Ovary (tissue), 9 donors: ENCODE data around the gene CRYBB2. TPM values are rescaled to one million over a fixed set of nuclear protein-coding genes. Genes with fewer than 3 reads are reported as not detected.
"Not testable (repeated sequence)": the region's sequence is repeated elsewhere in the genome, so short reads cannot be mapped to it uniquely, and the experiment has no call there.

ENCODE experiments used
- DNase-seq, 5 donors: peaks; one replicate each; pipeline ENCODE4 v3.0.0-alpha.2; 2019 to 2020
- H3K27ac ChIP-seq, 2 donors: fragments of 200-600 bp; one replicate each; pipeline versions ENCODE4 v1.5.1 to v1.8.0; 2019 to 2022
- H3K27me3 ChIP-seq: fragments of 200-600 bp; one replicate; pipeline ENCODE4 v1.8.0; 2022
- H3K36me3 ChIP-seq: fragments of 200-600 bp; sonication (generic); one replicate; pipeline ENCODE4 v1.5.1; 2019
- H3K4me1 ChIP-seq: one replicate; pipeline ENCODE4 v1.8.1; 2013; ENCODE audit warnings: mild to moderate bottlenecking, moderate library complexity; ENCODE audit not compliant: insufficient read depth
- H3K4me3 ChIP-seq: fragments of 200-600 bp; sonication (generic); one replicate; pipeline ENCODE4 v1.5.1; 2017
- H3K9me3 ChIP-seq, 2 donors: fragments of 200-600 bp in 1 of 2; sonication (generic) in 1 of 2; one replicate each; pipeline versions ENCODE4 v1.5.1 to v1.8.1; 2013 to 2019; ENCODE audit warnings: mild to moderate bottlenecking in 1 of 2, moderate library complexity in 1 of 2
- CTCF ChIP-seq, 3 donors: fragments of 450-650 bp in 2 of 3; fragments of 200-600 bp in 1 of 3; IDR thresholded peaks; one replicate each; pipeline versions ENCODE4 v1.5.1 to v1.8.0; 2016 to 2022; ENCODE audit warnings: antibody characterized with exemption in 3 of 3, mild to moderate bottlenecking in 1 of 3
- EP300 ChIP-seq: sonication (generic); formaldehyde crosslinking; IDR thresholded peaks from one replicate; pipeline ENCODE4 v1.6.1; 2017; ENCODE audit warnings: antibody characterized with exemption
- POLR2A ChIP-seq: fragments of 450-650 bp; IDR thresholded peaks from one replicate; pipeline ENCODE4 v1.6.1; 2017; ENCODE audit warnings: antibody characterized with exemption, mild to moderate bottlenecking, moderate library complexity
- WGBS, 3 donors: extraction: QIAGEN DNeasy Blood & Tissue Kit in 1 of 3; methylation state at CpG; one replicate each; pipeline versions ENCODE4 v1.1.5 to v1.1.7; 2013 to 2017; 5-methylcytosine and 5-hydroxymethylcytosine counted together
- intact Hi-C, 4 donors: fragments of 100-400 bp; cut with DNase I; formaldehyde crosslinking; loops; one replicate each; pipeline versions ENCODE4 v1.11.0 to v1.15.1; 2022 to 2023
- polyA plus RNA-seq, 2 donors: library from polyadenylated mRNA; stranded (reverse); fragments of 200-250 nt in 1 of 2; fragments of 350-450 nt in 1 of 2; fragmentation: Illumina TruSeq in 1 of 2; extraction: RNeasy Lipid Tissue Mini Kit (QIAGEN cat#74804) in 1 of 2; gene quantifications; one replicate each; pipeline ENCODE4 v1.2.3, GENCODE V29; 2013 to 2014
- total RNA-seq, 7 donors: library from RNA; depleted of rRNA in 2 of 7; stranded (reverse); fragments of >200 nt in 2 of 7; fragmentation: NEBNext Ultra II Directional in 3 of 7; extraction: Animal tissue kit (Norgen Biotek cat#: 25700) in 3 of 7; gene quantifications; one replicate each; pipeline versions ENCODE4 v1.1.0 to v1.2.4, GENCODE V29; 2016 to 2023
- donor health status: DM: no; HTN: no; CAD: no; lungs with moderate emphysema.
- donor health status: DM: no; HTN: no; CAD: no.
- donor health status: Bipolar disorder and iron deficiency.
- donor health status: DM: yes; HTN: yes; CAD: no.
- donor health status: DM: no; HTN: no; CAD: no.
- donor health status: DM: yes; HTN: yes; CAD: no.

CRYBB2 gene
- total and polyA plus RNA-seq, 9 donors, result 0.08 to 0.42 (median 0.30) TPM; not detected in 6

DNA sequence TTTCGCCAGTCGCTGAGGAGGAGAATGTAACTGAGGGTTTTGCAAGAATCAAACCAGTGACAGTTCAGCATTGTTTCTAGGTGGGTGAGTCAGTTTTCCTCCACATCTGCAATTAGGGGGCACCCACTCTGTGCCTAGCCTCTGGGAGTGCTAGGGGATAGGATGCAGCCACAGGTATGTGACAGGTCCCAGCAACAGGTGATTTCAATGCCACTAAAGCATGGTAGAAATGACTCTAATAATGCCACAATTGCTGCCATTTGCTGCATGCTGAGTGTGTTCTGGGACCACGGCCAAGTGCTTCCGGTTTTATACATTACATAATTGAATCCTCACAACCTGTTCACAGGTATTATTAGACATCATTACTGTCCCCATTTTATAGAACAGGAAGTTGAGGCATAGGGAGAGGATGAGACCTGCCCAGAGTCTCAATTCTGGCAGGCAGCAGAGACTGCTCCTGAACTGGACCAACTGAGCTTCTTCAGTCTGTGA lies 556 bp downstream of the CRYBB2 start:
- intact Hi-C loops, result no loop called here
- Histone ChIP-seq H3K4me1 (no peaks in the 10 kb centered on the region), H3K27ac (no peak overlapping the region), H3K9me3 (no peaks in the 10 kb centered on the region), H3K36me3 (no peaks in the 10 kb centered on the region), H3K4me3 (no peak overlapping the region), H3K27me3 (no peaks in the 10 kb centered on the region)
- TF ChIP-seq EP300, result no peak
- no peak for TF ChIP-seq POLR2A
- no peak for TF ChIP-seq CTCF (IDR thresholded peaks at IDR 0.05)
- no peak for DNase-seq
- 57 to 64% (median 63%) methylated on average over 4 of the region's 4 CpGs for whole genome bisulfite sequencing, 3 donors

GRCh38 chr22:25221790-25222189 lies 2.4 kb downstream of the CRYBB2 start:
- 71 to 85% (median 76%) methylated on average over 8 of the region's 8 CpGs for WGBS, 3 donors
- H3K9me3 ChIP-seq, result no peaks in the 10 kb centered on the region
- no peaks in the 10 kb centered on the region for H3K27me3 ChIP-seq
- H3K4me1 ChIP-seq, result no peaks in the 10 kb centered on the region
- no peak overlapping the region for H3K4me3 ChIP-seq
- no peak overlapping the region for H3K27ac ChIP-seq
- intact Hi-C loops, result no loop called here
- DNase-seq, result no peak
- H3K36me3 ChIP-seq, result no peaks in the 10 kb centered on the region
- TF ChIP-seq EP300, result no peak
- no peak for TF ChIP-seq CTCF (IDR thresholded peaks at IDR 0.05)
- TF ChIP-seq POLR2A, result no peak

DNA sequence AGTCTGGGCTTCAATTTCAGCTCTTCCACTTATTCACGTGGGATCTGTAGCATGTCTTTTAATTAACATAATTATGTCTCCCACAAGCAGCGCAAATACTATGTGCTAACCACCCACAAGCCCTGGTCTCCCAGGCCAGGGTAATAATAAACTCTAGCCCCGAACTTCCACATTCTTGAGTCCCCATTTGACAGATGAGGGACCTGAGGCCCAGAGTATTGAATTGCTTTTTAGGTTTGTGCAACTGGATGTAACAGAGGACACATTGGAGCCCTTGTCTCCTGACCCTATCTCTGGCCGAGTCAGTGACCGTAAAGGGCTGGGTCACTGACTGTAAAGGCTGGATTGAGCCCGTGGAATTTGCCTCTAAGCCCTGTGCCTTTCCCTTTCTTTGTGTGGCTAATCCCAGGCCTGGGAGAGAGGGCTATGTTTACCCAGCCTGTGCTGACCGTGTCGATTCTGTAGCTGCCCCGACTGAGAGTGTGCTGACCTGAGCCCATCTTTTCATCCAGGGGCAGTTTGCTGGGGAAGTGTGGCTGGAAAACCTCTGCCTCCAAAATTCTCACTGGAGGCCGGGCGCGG lies 3.9 kb downstream of the CRYBB2 start:
- Histone ChIP-seq H3K36me3 (no peaks in the 10 kb centered on the region), H3K27me3 (no peaks in the 10 kb centered on the region), H3K4me3 (no peak overlapping the region), H3K4me1 (no peaks in the 10 kb centered on the region), H3K27ac (no peak overlapping the region), H3K9me3 (no peaks in the 10 kb centered on the region)
- TF ChIP-seq EP300 (no peak), POLR2A (no peak), CTCF (IDR thresholded peaks at IDR 0.05) (no peak)
- intact Hi-C loops, result no loop called here
- DNase-seq, result no peak
- 70 to 77% (median 72%) methylated on average over 12 of the region's 12 CpGs for WGBS, 3 donors

DNA sequence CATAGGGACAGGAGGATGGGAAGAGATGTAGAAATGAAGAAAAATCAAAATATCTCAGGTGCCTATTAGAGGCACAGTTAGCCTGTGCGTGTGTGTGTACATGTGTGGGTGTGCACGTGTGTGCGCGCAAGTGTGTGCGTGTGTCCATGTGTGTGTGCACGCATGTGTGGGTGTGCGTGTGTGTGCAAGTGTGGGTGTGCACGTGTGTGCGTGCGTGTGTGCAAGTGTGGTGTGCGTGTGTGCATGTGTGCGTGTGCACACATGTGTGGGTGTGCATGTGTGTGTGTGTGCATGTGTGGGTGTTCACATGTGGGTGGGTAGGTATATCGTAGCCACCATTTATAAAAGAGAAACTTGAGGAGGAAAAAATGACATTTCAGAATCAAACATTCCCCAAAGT lies 9.4 kb downstream of the CRYBB2 start:
- WGBS, 3 donors, result 78 to 94% (median 86%) methylated on average over 13 of the region's 13 CpGs
- no peak overlapping the region for H3K4me3 ChIP-seq
- no peak for DNase-seq

GRCh38 chr22:25230760-25231159 lies 11.3 kb downstream of the CRYBB2 start:
- DNase-seq, H3K27me3 ChIP-seq, H3K4me1 ChIP-seq, H3K27ac ChIP-seq, H3K4me3 ChIP-seq, H3K9me3 ChIP-seq, intact Hi-C loops, H3K36me3 ChIP-seq: not testable (repeated sequence)
- WGBS, 3 donors, result 78 to 83% (median 78%) methylated on average over 2 of the region's 2 CpGs

More for the DNA sequence above, 9.4 kb downstream of the CRYBB2 start:
- Histone ChIP-seq H3K27ac (no peak overlapping the region), H3K4me1 (no peaks in the 10 kb centered on the region), H3K9me3 (no peaks in the 10 kb centered on the region), H3K36me3 (no peaks in the 10 kb centered on the region), H3K27me3 (no peaks in the 10 kb centered on the region)
- TF ChIP-seq EP300, result no peak
- TF ChIP-seq POLR2A, result no peak
- TF ChIP-seq CTCF (IDR thresholded peaks at IDR 0.05), result no peak
- intact Hi-C loops, result no loop called here
